GM19468 (cell line): ENCODE measurements around the gene C16orf95.
"Not testable (repeated sequence)": the region's sequence is repeated elsewhere in the genome, so short reads cannot be mapped to it uniquely, and the experiment has no call there.

ENCODE experiments used
- ATAC-seq: cut with Tn5 transposase; IDR thresholded peaks from one replicate; pipeline ENCODE4 v1.9.1; 2021; ENCODE audit warnings: mild to moderate bottlenecking, moderate library complexity, moderate number of reproducible peaks; ENCODE audit not compliant: unreplicated experiment; ENCODE audit errors: extremely low read depth

The C16orf95 gene

DNA sequence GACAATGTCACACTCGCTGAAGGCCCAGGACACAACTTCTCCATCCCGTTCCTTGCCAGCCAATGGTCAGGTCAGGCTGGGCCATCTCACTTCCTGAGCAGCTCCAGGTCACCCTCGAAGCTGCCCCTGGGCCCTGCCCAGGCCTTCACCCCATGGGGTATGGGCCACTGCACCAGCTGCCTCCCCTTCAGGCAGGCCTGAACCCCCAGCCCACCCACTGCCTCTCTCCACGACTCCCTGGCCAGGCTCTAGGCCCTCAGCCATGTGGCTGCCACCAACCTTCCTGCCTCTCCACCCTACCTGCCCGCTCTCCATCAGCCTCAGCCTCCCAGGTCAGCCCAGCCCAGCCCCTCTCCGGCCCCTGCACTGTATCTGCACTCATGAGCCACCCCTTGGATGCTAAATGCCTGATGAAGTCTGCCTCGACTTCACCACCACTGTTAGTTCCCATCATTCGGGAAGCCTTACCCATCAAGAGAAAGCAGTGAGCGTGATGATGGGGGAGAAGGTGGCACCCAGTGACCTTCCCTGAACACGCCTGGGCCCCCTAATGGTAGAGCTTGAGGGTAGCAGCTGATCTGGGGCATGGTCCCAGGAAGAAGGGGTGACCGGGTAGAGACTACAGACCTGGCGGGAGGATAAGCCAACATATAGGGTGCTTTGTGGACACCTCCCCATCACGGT, 30.9 kb upstream of the C16orf95 start:
- ATAC-seq: no peak

- no peak for ATAC-seq
These were observed 29.4 kb upstream of the C16orf95 start for GRCh38 chr16:87346517-87347060.

- ATAC-seq: no peak
These were observed 28.7 kb upstream of the C16orf95 start for GRCh38 chr16:87345726-87346424.

GRCh38 chr16:87344931-87345631, 27.9 kb upstream of the C16orf95 start:
- no peak for ATAC-seq

GRCh38 chr16:87344165-87344930, 27.2 kb upstream of the C16orf95 start:
- ATAC-seq: no peak

DNA sequence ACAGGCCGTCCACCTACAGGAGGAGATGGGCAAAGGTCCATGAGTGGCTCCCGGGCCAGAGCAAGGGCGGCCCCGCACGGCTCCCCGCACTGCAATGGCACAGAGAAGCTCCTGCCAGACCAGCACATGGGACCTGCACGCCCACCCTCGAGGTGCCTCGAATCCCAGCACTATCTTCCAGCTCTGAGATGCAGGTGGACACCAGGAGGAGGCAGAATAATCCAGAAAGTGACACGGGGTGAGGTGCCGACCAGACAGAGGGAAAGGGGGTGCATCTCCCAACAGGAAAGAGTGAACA, 26.5 kb upstream of the C16orf95 start:
- no peak for ATAC-seq

- ATAC-seq: no peak
These were observed 26.0 kb upstream of the C16orf95 start for GRCh38 chr16:87342978-87343752.

DNA sequence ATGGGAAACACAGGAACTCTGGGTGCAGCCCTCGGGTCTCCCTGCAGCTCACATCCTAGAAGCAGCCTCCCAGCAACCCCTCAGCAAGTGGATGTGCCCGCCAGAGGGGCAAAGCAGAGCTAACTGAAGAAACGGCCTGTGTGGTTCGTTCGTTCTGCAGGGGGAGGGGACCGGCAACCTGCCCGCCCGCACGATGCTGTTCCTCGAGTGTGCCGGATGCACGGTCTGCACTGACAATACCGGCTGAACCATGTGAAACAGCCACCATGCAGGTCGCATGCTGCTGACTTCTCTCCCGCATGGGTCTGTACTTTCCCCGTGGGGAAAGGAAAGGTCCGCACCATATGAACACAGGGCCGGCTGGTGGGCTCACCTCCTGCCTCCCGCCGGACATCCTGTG, 25.3 kb upstream of the C16orf95 start:
- ATAC-seq: no peak

- no peak for ATAC-seq
These were observed 23.0 kb upstream of the C16orf95 start for GRCh38 chr16:87340198-87340597.

DNA sequence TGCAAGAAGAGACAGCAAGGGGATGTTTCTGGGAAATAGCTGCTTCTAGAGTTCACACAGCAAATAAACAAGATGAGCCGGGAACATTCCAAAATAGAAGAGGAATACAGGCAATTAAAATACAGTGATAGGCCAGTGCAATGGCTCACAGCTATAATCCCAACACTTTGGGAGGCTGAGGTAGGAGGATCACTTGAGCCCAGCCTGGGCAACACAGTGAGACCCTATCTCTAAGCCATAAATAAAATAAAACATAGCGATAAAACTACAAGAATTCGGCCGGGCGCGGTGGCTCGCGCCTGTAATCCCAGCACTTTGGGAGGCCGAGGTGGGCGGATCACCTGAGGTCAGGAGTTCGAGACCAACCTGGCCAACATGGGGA, 22.5 kb upstream of the C16orf95 start:
- not testable (repeated sequence) for ATAC-seq

- ATAC-seq: no peak
These were observed 22.0 kb upstream of the C16orf95 start for GRCh38 chr16:87339086-87339723.

- ATAC-seq: no peak
These were observed 21.1 kb upstream of the C16orf95 start for GRCh38 chr16:87338155-87338765.

GRCh38 chr16:87337262-87337771, 20.1 kb upstream of the C16orf95 start:
- no peak for ATAC-seq

DNA sequence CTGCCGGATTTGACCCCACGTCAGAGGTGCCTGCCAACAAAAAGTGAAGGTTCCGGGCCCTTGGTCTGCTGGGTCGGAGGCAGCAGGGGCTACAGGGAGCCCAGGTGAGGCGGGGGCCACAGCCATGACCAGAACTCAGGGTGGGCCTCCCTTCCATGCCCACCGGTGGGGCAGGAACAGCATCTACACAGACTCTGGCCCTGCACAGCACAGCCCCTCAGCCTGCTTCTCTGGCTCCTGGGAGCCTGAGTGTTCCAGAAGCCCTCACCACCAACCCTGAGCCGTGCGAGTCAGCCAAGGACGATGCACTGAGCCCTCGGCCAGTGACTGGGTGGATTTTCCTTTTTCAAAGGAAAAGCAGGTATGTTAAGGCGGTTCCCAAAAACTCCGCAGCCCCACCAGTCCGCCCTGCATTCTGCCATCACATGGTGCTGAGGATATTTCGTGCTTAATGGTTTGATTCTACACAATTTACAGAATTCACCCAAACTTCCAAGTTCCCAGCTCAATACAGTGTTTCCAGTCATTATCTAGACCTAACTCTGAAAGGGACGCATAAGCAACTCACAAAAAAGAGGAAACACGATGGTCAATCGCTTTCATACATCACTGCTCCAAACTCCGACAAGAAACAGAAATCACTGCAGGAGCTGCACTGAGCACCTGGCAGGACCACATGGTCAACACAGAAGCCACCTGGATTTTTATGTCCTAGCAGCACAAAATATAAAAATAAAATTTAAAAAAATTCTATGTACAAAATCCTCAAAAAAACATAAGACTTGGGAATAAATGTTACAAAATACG, 19.4 kb upstream of the C16orf95 start:
- ATAC-seq: no peak

DNA sequence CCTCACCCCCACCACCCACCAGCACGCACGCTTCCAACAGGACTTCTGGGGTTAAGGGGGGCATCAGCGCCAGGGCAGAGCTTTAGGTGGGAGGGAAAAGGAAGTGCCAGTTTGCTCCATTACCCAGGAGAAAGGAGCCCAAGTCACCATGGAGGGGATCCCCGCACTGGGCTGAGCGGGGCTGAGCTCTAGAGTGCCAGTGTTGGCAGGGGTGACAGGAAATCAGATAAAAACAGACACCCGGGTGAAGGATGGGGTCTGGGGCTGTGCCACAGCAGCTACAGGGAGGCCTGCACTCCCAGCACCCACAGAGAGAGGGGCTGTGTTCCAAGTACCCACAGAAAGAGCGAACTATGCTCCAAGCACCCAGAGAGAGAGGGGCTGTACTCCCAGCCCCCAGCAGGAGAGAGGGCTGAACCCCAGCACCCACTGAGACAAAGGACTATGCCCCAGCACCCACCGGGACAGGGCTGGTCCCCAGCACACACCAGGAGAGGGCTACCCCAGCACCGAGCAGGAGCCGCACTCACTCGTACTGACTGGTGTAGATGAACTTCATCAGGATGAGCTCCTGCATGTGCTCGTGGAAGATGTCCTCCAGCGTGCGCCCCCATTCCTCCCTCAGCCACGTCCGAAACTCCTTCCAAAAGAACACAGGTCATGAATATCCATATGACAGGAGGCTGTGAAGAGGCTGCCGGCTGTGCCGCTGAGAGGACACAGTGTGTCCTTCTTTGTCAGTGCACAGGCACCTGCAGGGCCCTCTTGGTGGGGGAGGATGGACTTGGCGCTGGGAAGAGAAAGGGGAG, 18.6 kb upstream of the C16orf95 start:
- no peak for ATAC-seq

DNA sequence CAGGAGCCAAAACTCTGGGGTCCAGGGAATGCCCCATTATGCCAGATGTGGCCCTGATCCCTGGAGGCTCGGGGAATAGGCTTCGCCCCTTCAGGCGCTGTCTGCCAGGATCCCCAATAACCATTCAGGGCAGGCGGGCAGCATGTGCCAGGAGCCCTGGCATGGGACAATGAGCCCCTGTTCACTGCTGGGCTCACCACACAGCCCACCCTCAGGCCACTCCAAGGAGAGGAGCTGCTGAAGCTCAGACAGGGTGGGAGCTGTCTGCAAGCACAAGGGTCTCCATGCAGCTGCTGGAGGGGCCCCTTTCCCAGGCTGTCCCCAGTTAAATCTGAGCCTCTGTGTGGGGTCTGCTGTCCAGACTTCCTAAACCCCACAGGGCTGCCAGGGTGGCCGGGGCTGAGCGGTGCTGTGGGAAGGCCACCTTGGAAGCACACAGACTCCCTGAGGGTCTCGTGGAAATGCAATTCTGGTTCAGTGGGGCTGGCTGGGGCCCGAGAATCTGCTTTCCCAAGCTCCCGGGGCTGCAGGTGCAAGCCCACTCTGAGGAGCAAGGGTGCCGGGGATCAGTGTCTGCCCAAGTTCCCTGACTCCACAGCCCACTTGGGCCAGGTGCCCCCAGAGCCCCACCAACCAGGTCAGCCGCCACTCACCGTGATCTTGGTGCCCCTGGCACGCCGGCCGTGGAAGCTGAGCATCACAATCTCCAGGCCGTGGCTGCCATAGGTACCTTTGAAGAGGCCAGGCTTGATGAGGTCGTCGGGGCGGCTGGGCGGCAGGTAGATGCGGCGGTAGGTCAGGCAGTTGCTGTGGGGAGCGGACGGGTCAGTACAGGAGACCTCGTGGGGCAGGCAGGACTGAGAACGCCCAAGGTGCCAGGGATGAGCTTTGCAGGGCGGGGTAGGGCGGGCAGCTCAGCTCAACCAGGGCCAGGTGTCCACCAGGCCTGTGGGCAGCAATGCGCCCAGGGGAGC, 17.7 kb upstream of the C16orf95 start:
- ATAC-seq: no peak
